GM19372 (cell line): Measurements from ENCODE around the gene MCF2L2.

Experiments used
- ATAC-seq: cut with Tn5 transposase; IDR thresholded peaks from one replicate; pipeline ENCODE4 v1.9.1; 2021; ENCODE audit warnings: mild to moderate bottlenecking, low read depth, moderate library complexity; ENCODE audit not compliant: unreplicated experiment

Gene MCF2L2

GRCh38 chr3:183214277-183214612 lies 214.2 kb downstream of the MCF2L2 start:
- no peak for ATAC-seq

- no peak for ATAC-seq
Measured at GRCh38 chr3:183213415-183214276, 214.8 kb downstream of the MCF2L2 start.

GRCh38 chr3:183212565-183212964 lies 215.9 kb downstream of the MCF2L2 start:
- no peak for ATAC-seq

- ATAC-seq = no peak
Measured at GRCh38 chr3:183212096-183212495, 216.3 kb downstream of the MCF2L2 start.

- ATAC-seq = no peak
Measured at GRCh38 chr3:183211352-183211751, 217.1 kb downstream of the MCF2L2 start.

- ATAC-seq = no peak
Measured at GRCh38 chr3:183210862-183211341, 217.5 kb downstream of the MCF2L2 start.

GRCh38 chr3:183210341-183210740 lies 218.1 kb downstream of the MCF2L2 start:
- ATAC-seq = no peak

GRCh38 chr3:183208800-183209199 lies 219.6 kb downstream of the MCF2L2 start:
- no peak for ATAC-seq

- no peak for ATAC-seq
Measured at GRCh38 chr3:183208260-183208659, 220.2 kb downstream of the MCF2L2 start.

- ATAC-seq = no peak
Measured at GRCh38 chr3:183203670-183204069, 224.7 kb downstream of the MCF2L2 start.

GRCh38 chr3:183202004-183202722 lies 226.3 kb downstream of the MCF2L2 start:
- ATAC-seq = no peak

- no peak for ATAC-seq
Measured at GRCh38 chr3:183198939-183199338, 229.5 kb downstream of the MCF2L2 start.

GRCh38 chr3:183197734-183198133 lies 230.7 kb downstream of the MCF2L2 start:
- ATAC-seq = no peak

- no peak for ATAC-seq
Measured at GRCh38 chr3:183195266-183195665, 233.2 kb downstream of the MCF2L2 start.

GRCh38 chr3:183193762-183194689 lies 234.4 kb downstream of the MCF2L2 start:
- no peak for ATAC-seq

GRCh38 chr3:183192650-183193300 lies 235.6 kb downstream of the MCF2L2 start:
- no peak for ATAC-seq

GRCh38 chr3:183189641-183190040 lies 238.8 kb downstream of the MCF2L2 start:
- ATAC-seq = no peak

GRCh38 chr3:183188895-183189462 lies 239.4 kb downstream of the MCF2L2 start:
- peak; percentile 72 for ATAC-seq

GRCh38 chr3:183185696-183186095 lies 242.7 kb downstream of the MCF2L2 start:
- ATAC-seq = no peak
